ENCODE results near the gene CHCHD5.
"Not testable (repeated sequence)": the region's sequence is repeated elsewhere in the genome, so short reads cannot be mapped to it uniquely, and the experiment has no call there.

Gene CHCHD5

DNA sequence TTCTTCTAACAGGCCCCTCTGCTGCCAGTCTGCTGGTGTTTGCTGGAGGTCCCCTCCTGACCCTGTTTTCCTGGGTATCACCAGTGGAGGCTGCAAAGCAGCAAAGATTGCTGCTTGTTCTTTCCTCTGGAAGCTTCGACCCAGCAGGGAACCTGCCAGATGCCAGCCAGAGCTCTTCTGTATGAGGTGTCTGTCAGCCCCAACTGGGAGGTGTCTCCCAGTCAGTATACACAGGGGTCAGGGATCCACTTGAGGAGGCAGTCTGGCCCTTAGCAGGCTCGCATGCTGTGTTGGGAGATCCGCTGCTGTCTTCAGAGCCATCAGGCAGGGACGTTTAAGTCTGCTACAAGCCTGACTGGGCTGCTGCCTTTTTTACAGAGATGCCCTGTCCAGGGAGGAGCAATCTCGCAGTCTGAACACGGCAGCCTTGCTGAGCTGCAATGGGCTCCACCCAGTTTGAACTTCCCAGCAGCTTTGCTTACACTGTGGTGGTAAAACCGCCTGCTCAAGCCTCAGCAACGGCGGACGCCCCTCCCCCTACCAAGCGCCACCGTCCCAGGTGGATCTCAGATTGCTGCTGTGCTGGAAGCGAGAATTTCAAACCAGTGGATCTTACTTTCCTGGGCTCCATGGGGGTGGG, 29.9 kb downstream of the CHCHD5 start:
- no peak overlapping the region for H3K4me3 ChIP-seq (ENCODE audit: low read depth, low read length)
- DNase-seq (ENCODE audit: low read depth), result no peak
- TF ChIP-seq, protein P1, sequence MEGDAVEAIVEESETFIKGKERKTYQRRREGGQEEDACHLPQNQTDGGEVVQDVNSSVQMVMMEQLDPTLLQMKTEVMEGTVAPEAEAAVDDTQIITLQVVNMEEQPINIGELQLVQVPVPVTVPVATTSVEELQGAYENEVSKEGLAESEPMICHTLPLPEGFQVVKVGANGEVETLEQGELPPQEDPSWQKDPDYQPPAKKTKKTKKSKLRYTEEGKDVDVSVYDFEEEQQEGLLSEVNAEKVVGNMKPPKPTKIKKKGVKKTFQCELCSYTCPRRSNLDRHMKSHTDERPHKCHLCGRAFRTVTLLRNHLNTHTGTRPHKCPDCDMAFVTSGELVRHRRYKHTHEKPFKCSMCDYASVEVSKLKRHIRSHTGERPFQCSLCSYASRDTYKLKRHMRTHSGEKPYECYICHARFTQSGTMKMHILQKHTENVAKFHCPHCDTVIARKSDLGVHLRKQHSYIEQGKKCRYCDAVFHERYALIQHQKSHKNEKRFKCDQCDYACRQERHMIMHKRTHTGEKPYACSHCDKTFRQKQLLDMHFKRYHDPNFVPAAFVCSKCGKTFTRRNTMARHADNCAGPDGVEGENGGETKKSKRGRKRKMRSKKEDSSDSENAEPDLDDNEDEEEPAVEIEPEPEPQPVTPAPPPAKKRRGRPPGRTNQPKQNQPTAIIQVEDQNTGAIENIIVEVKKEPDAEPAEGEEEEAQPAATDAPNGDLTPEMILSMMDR (IDR thresholded peaks at IDR 0.05; ENCODE audit: insufficient read depth, low read depth, low read length, missing control alignments), result no peak

DNA sequence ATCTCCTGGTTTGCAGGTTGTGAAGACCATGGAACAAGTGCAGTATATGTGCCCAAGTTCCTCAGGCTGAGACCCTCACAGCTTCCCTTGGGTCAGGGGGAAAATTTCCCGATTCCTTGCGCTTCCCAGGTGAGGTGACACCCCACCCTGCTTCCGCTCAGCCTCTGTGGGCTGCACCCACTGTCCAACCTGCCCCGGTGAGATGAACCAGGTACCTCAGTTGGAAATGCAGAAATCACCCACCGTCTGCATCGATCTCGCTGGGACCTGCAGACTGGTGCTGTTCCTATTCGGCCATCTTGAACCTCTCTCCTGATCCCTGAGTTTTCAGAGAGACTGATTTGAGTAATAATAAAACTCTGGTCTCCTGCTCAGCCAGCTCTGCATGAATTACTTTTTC, 30.6 kb downstream of the CHCHD5 start:
- DNase-seq (ENCODE audit: low read depth), result no peak
- no peak overlapping the region for H3K4me3 ChIP-seq (ENCODE audit: low read depth, low read length)
- TF ChIP-seq, protein P1 (IDR thresholded peaks at IDR 0.05; ENCODE audit: insufficient read depth, low read depth, low read length, missing control alignments), result no peak

DNA sequence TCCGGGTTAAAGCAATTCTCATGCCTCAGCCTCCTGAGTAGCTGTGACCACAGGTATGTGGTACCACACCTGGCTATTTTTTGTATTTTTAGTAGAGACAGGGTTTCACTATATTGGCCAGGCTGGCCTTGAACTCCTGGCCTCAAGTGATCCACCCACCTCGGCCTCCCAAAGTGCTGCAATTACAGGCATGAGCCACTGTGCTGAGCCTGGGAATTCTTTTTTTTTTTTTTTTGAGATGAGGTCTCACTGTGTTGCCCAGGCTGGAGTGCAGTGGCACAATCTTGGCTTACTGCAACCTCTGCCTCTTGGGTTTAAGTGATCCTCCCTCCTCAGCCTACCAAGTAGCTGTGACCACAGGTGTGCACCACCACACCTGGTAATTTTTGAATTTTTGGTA, 31.4 kb downstream of the CHCHD5 start:
- not testable (repeated sequence) for DNase-seq (ENCODE audit: low read depth); H3K4me3 ChIP-seq (ENCODE audit: low read depth, low read length)

DNA sequence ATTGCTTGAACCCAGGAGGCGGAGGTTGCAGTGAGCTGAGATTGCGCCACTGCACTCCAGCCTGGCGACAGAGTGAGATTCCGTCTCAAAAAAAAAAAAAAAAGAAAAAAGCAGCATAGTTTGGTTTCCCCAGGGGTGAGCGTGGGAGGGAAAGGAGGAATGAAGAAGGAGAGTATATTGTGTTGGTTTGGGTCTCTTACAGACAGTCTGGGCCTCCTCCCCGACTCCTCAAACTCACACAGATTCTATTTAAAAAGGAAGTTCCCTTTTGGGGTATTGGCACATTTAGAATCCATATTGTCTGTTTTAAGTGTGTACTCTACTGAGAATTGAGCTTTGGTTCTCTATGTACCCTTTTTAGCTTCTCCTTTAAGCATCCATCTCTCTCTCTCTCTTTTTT, 34.0 kb downstream of the CHCHD5 start:
- TF ChIP-seq, protein P1 (IDR thresholded peaks at IDR 0.05; ENCODE audit: insufficient read depth, low read depth, low read length, missing control alignments), result no peak
- DNase-seq (ENCODE audit: low read depth), result no peak
- no peak overlapping the region for H3K4me3 ChIP-seq (ENCODE audit: low read depth, low read length)

DNA sequence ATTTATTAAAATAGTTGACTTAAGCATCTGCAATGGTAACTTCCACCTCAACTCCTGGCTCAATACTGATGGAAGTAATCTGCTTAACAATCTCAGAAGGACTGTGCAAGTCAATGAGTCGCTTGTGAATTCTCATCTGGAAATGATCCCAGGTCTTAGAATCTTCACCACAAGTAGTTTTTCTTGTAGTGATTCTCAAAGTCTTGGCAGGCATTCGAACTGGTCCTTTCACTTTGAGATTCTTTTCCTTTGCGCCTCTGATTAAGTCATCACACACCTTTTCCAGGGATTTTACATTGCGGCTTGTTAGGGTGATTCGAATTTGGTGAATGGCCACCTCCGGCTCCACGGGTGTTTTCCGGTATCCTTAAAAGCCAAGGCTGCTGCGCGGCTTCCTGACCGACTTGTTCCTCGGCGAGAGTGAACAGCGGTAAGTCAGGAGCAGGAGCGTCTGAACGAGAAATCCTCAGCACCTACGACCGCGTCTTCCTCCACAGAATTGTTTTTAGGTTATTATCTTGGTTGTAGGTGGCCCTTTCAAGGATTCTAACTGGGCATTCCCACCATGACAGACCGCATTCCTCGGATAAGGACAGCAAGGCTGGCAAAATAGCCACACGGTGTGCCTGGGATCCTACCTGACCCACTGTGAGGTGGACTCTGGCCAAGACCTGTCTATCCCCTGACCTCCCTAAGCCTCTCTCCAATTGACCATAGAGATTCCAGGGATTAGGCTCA, 37.5 kb downstream of the CHCHD5 start:
- H3K4me3 ChIP-seq (ENCODE audit: low read depth, low read length), result no peak overlapping the region
- DNase-seq (ENCODE audit: low read depth), result no peak
- TF ChIP-seq, protein P1 (IDR thresholded peaks at IDR 0.05; ENCODE audit: insufficient read depth, low read depth, low read length, missing control alignments), result no peak

DNA sequence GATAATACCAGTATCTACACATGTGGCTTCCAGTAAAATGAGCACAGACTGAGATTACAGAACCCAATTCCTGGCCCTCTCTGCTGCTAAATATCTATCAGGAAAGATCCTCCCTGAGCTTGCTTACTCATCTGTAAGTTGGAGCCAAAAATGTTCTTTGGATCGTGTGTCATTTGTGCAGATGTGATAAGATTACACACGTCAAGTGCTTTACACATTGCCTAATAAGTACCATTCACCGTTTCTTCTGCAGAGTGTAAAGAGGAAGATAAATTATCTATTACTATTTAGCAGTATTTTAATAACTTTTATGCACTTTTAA, 38.1 kb downstream of the CHCHD5 start:
- TF ChIP-seq, protein P1 (IDR thresholded peaks at IDR 0.05; ENCODE audit: insufficient read depth, low read depth, low read length, missing control alignments), result no peak
- H3K4me3 ChIP-seq (ENCODE audit: low read depth, low read length), result no peak overlapping the region

DNA sequence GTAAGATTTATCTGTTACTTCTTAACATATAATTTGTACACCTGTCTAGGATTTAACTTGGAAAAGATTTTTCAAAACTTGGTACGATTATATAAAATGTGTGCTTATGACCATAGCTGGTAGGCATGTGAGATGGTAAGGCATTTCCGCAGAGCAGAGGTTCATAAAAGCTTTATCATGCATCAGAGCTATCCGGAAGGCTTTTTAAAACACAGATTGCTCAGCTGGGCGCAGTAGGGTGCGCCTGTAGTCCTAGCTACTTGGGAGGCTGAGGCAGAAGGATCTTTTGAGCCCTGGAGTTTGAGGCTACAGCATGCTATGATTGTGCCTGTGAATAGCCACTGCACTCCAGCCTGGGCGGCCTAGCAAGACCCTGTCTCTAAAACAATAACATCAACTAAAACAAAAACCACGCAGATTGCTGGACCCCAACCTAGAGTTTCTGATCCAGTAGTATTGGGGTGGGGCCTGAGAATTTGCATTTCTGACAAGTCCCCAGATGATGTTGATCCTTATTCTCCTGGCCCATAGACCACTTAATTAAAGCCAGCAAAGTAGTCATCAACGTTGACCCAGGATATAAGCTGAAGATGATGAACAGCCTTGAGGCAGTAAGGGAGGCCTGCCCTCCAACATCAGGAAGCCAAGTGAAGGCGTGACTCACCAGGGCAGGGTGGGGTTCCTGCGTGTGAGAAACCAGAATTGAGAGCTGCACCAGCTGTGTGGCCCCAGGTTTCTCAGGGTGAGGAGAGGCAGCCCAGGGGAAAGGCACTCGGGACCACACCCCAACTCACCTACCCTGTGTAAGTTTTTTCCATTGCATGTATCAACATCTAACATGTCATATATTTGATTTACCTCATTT, 39.7 kb downstream of the CHCHD5 start:
- TF ChIP-seq, protein P1 (IDR thresholded peaks at IDR 0.05; ENCODE audit: insufficient read depth, low read depth, low read length, missing control alignments), result no peak
- no peak overlapping the region for H3K4me3 ChIP-seq (ENCODE audit: low read depth, low read length)
- DNase-seq (ENCODE audit: low read depth), result peak; percentile 81

More for the DNA sequence above, 38.1 kb downstream of the CHCHD5 start:
- DNase-seq (ENCODE audit: low read depth), result no peak

Data from GM12865 (cell line).